Omental fat pad (tissue), 4 donors: ENCODE data around the gene C2CD2L. TPM values are rescaled to one million over a fixed set of nuclear protein-coding genes. Genes with fewer than 3 reads are reported as not detected.
"Not testable (repeated sequence)": the region's sequence is repeated elsewhere in the genome, so short reads cannot be mapped to it uniquely, and the experiment has no call there.

Experiments used
- ATAC-seq: fragments of 150-250 bp; one replicate; pipeline ENCODE4 v1.9.1; 2016; ENCODE audit warnings: mild to moderate bottlenecking, moderate library complexity; ENCODE audit not compliant: low FRiP score
- DNase-seq: peaks from one replicate; pipeline ENCODE4 v3.0.0-alpha.2; 2019; ENCODE audit warnings: low spot score
- CTCF ChIP-seq, 3 donors: fragments of 450-650 bp; IDR thresholded peaks; one replicate each; pipeline ENCODE4 v1.5.1; 2016 to 2017; ENCODE audit warnings: antibody characterized with exemption in 3 of 3, mild to moderate bottlenecking in 3 of 3, moderate library complexity in 2 of 3
- total RNA-seq, 4 donors: library from RNA; depleted of rRNA; stranded (reverse); fragments of >200 nt; gene quantifications; one replicate each; pipeline ENCODE4 v1.1.0, GENCODE V29; 2016

Gene C2CD2L
- total RNA-seq, 4 donors from 2014 or later, result 8.2 to 10.7 (median 9.0) TPM

DNA sequence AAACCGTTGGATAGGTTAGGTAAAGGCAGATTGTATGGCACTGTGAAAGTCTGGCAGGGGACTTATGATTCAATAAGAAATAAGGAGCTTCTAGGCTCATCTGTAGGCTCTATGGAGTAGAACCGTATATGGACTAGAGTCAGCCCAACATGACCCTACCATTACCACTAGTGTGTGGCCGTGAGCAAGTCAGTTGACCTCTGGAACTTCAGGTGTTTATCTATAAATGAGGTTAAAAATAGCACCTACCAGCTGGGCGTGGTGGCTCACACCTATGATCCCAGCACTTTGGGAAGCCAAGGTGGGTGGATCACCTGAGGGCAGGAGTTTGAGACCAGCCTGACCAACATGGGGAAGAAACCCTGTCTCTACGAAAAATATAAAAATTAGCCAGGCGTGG, 18.7 kb downstream of the C2CD2L start:
- ATAC-seq, result no peak
- TF ChIP-seq CTCF (IDR thresholded peaks at IDR 0.05), result no peak
- no peak for DNase-seq

GRCh38 chr11:119126675-119127268, 19.6 kb downstream of the C2CD2L start:
- no peak for TF ChIP-seq CTCF (IDR thresholded peaks at IDR 0.05)
- DNase-seq (no peak), ATAC-seq (no peak)

DNA sequence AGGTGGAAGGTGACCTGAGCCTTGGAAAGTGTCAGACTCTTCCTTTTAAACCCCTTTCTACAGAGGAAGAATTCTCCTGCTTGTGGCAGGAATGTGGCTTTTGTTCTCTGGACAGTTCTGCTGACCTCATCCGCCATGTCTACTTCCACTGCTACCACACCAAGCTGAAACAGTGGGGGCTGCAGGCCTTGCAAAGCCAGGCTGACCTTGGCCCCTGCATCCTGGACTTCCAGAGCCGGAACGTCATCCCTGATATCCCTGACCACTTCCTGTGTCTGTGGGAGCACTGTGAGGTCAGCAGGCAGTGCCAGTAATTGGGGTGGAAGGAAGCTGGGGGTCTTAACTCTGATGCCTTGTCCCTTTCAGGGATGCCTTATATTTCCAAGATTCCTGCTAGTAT, 23.5 kb downstream of the C2CD2L start:
- TF ChIP-seq CTCF (IDR thresholded peaks at IDR 0.05), result no peak
- no peak for DNase-seq

GRCh38 chr11:119134389-119134978, 27.3 kb downstream of the C2CD2L start:
- no peak for TF ChIP-seq CTCF (IDR thresholded peaks at IDR 0.05)
- ATAC-seq (no peak), DNase-seq (no peak)

More for the DNA sequence above, 23.5 kb downstream of the C2CD2L start:
- ATAC-seq, result no peak

- not testable (repeated sequence) for ATAC-seq, DNase-seq
Measured at GRCh38 chr11:119139276-119139675, 32.1 kb downstream of the C2CD2L start.

DNA sequence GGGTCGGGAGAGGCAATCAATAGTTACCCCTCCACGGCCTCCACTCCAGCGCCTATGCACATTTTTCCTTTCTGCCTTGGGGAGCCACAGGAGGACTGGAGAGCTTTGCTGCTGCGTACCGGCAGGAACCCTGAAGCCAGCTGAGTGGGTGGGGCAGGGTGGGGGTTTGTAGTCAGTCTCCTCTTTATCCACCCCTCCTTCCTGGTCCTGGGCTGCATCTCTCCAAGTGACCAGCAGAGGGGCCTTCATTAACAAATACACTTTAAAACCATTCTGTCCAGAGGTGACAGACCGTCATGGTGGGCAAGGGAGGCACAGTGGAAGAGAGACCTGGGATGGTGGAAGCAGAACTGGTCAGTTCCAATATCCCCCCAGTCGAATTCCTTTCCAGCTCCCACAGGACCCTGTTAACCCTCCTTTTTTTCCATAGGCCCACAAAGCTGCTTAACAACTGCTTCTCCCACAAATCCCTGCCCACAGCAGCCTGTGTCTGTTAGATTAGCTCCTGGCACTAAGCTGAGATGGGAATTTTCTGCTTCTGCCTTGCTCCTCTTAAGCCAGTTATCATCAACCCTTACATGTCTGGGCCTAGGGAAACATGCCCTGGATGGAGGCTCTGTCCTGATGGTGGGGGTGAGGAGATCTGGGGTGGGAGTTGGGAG, 37.8 kb downstream of the C2CD2L start:
- ATAC-seq (peak; percentile 72), DNase-seq (peak; percentile 41)
- peak in 1 of 3 donors; percentile 5 for TF ChIP-seq CTCF (IDR thresholded peaks at IDR 0.05)

DNA sequence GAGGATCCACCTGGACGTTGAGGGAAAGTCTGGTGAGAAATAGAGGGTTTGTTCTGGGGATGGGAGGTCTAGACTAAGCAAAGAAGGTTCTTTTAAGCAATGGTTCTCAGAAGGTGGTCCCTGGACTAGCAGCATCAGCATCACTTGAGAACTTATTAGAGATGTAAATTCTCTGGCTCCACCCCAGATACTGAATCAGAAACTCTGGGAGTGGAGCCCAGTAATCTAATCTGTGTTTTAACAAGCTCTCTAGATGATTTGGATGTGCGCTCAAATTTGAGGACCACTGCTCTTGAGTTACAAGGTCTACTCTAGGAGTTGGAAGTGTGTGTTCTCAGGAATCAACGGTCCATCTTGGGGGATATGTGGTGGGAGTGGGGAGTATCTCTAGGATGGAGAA, 38.4 kb downstream of the C2CD2L start:
- ATAC-seq (no peak), DNase-seq (no peak)
- TF ChIP-seq CTCF (IDR thresholded peaks at IDR 0.05), result no peak
